HepG2 (cell line): ENCODE results near the gene IGF2. TPM values are rescaled to one million over a fixed set of nuclear protein-coding genes. Genes with fewer than 3 reads are reported as not detected.

Source experiments
- ATAD3A ChIP-seq: sonication (generic); formaldehyde crosslinking; IDR thresholded peaks from 2 replicates; pipeline ENCODE4 v1.4.0; 2020; ENCODE audit warnings: missing genetic modification reagents
- BRF2 ChIP-seq: sonication (generic); formaldehyde crosslinking; IDR thresholded peaks from 2 replicates; pipeline ENCODE4 v1.8.1; 2022; ENCODE audit warnings: mild to moderate bottlenecking, missing genetic modification reagents
- CCAR2 ChIP-seq: fragments of 200-400 bp; formaldehyde crosslinking; optimal IDR thresholded peaks from 2 replicates; pipeline ENCODE3; 2018; ENCODE audit warnings: low read depth, mild to moderate bottlenecking, low read length, moderate library complexity
- DNMT3B ChIP-seq: conservative IDR thresholded peaks from 2 replicates; pipeline ENCODE4 v1.6.1; 2016; ENCODE audit warnings: missing biosample characterization, control low read depth
- GABPB1 ChIP-seq: IDR thresholded peaks from 2 replicates; pipeline ENCODE4 v1.6.1; 2016; ENCODE audit warnings: mild to moderate bottlenecking, missing genetic modification reagents, moderate library complexity, missing compliant biosample characterization
- HMGXB3 ChIP-seq: sonication (generic); formaldehyde crosslinking; IDR thresholded peaks from 2 replicates; pipeline ENCODE4 v1.4.0; 2020; ENCODE audit warnings: missing genetic modification reagents, borderline replicate concordance
- HOMEZ ChIP-seq: IDR thresholded peaks from 2 replicates; pipeline ENCODE4 v1.6.1; 2016; ENCODE audit warnings: low read depth
- PHF5A ChIP-seq: IDR thresholded peaks from one replicate; pipeline ENCODE4 v1.6.1; 2018; ENCODE audit warnings: low read depth, missing genetic modification reagents; ENCODE audit not compliant: unreplicated experiment
- POLR2A ChIP-seq, 2 experiments: IDR thresholded peaks; 2 replicates each; pipeline ENCODE4 v1.6.1; 2011; ENCODE audit warnings: low read depth in 2 of 2, low read length in 2 of 2, mild to moderate bottlenecking in 1 of 2, moderate library complexity in 1 of 2; ENCODE audit not compliant: insufficient read depth in 1 of 2
- REL ChIP-seq: sonication (generic); formaldehyde crosslinking; conservative IDR thresholded peaks from 2 replicates; pipeline ENCODE4 v1.8.0; 2022; ENCODE audit warnings: mild to moderate bottlenecking, missing genetic modification reagents, moderate library complexity
- SIN3B ChIP-seq: fragments of 150-350 bp; IDR thresholded peaks from 2 replicates; pipeline ENCODE4 v1.6.1; 2014; ENCODE audit warnings: low read length
- SMC3 ChIP-seq: IDR thresholded peaks from 2 replicates; pipeline ENCODE4 v1.6.1; 2011; ENCODE audit warnings: low read length, improper control_type of control experiment
- ZBTB21 ChIP-seq: sonication (generic); formaldehyde crosslinking; IDR thresholded peaks from 2 replicates; pipeline ENCODE4 v1.4.0; 2020; ENCODE audit warnings: missing genetic modification reagents
- ZFP36L2 ChIP-seq: sonication (generic); formaldehyde crosslinking; IDR thresholded peaks from 2 replicates; pipeline ENCODE4 v1.4.0; 2020; ENCODE audit warnings: missing genetic modification reagents
- ZIK1 ChIP-seq: sonication (generic); formaldehyde crosslinking; IDR thresholded peaks from 2 replicates; pipeline ENCODE4 v1.5.0; 2020; ENCODE audit warnings: mild to moderate bottlenecking, low read depth, missing genetic modification reagents, borderline replicate concordance
- ZNF335 ChIP-seq: sonication (generic); formaldehyde crosslinking; IDR thresholded peaks from 2 replicates; pipeline ENCODE4 v1.4.0; 2020; ENCODE audit warnings: missing genetic modification reagents
- ZNF510 ChIP-seq: sonication (generic); formaldehyde crosslinking; IDR thresholded peaks from 2 replicates; pipeline ENCODE4 v1.4.0; 2020; ENCODE audit warnings: low read depth, mild to moderate bottlenecking, missing genetic modification reagents
- polyA plus RNA-seq, 8 experiments: library from polyadenylated mRNA; depleted of rRNA in 3 of 8; stranded (reverse) in 7 of 8; unstranded in 1 of 8; fragments of >200 nt; fragmentation: Illumina TruSeq in 4 of 8; extraction: Trizol in 4 of 8; gene quantifications; 2 replicates each; pipeline versions ENCODE4 v1.2.1 to v1.2.3, GENCODE V29; 2011 to 2016; ENCODE audit warnings: low read depth in 4 of 8, missing spikeins in 1 of 8, mixed read lengths in 1 of 8; ENCODE audit not compliant: insufficient read depth in 1 of 8
- total RNA-seq, 5 experiments: library from RNA; depleted of rRNA; stranded (reverse); fragments of >200 nt; fragmentation: Illumina TruSeq; extraction: Trizol; gene quantifications; 2 replicates each; pipeline ENCODE4 v1.2.3, GENCODE V29; 2016; ENCODE audit warnings: low read depth in 1 of 5
- TF ChIP-seq, protein P1 (sequence below): sonication (generic); formaldehyde crosslinking; IDR thresholded peaks from 2 replicates; pipeline ENCODE4 v1.4.0; 2020; ENCODE audit warnings: missing genetic modification reagents, mild to moderate bottlenecking, borderline replicate concordance
- TF ChIP-seq, protein P2 (sequence below): sonication (generic); formaldehyde crosslinking; IDR thresholded peaks from 2 replicates; pipeline ENCODE4 v1.4.0; 2020; ENCODE audit warnings: low read depth, mild to moderate bottlenecking, missing genetic modification reagents

IGF2 gene
- total and polyA plus RNA-seq, 2 of the 13 experiments (the other 11 are each of a cell fraction or from before 2014, with no cell fraction given): 79.1 to 254 TPM

- TF ChIP-seq, protein P1, sequence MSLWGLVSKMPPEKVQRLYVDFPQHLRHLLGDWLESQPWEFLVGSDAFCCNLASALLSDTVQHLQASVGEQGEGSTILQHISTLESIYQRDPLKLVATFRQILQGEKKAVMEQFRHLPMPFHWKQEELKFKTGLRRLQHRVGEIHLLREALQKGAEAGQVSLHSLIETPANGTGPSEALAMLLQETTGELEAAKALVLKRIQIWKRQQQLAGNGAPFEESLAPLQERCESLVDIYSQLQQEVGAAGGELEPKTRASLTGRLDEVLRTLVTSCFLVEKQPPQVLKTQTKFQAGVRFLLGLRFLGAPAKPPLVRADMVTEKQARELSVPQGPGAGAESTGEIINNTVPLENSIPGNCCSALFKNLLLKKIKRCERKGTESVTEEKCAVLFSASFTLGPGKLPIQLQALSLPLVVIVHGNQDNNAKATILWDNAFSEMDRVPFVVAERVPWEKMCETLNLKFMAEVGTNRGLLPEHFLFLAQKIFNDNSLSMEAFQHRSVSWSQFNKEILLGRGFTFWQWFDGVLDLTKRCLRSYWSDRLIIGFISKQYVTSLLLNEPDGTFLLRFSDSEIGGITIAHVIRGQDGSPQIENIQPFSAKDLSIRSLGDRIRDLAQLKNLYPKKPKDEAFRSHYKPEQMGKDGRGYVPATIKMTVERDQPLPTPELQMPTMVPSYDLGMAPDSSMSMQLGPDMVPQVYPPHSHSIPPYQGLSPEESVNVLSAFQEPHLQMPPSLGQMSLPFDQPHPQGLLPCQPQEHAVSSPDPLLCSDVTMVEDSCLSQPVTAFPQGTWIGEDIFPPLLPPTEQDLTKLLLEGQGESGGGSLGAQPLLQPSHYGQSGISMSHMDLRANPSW (CRISPR knock-in tag): 0 out of 2 replicates have a peak, but pooled peaks have one; percentile 16
- TF ChIP-seq, protein P2, sequence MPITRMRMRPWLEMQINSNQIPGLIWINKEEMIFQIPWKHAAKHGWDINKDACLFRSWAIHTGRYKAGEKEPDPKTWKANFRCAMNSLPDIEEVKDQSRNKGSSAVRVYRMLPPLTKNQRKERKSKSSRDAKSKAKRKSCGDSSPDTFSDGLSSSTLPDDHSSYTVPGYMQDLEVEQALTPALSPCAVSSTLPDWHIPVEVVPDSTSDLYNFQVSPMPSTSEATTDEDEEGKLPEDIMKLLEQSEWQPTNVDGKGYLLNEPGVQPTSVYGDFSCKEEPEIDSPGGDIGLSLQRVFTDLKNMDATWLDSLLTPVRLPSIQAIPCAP (CRISPR knock-in tag): no peak
- TF ChIP-seq ATAD3A (CRISPR knock-in tag): no peak
- TF ChIP-seq SIN3B: no peak
- peak; percentile 69 for TF ChIP-seq PHF5A
- no peak for TF ChIP-seq HMGXB3 (CRISPR knock-in tag)
- TF ChIP-seq ZFP36L2 (CRISPR knock-in tag): no peak
- no peak for TF ChIP-seq HOMEZ (CRISPR knock-in tag)
- TF ChIP-seq ZBTB21 (CRISPR knock-in tag): no peak
- TF ChIP-seq ZNF335 (CRISPR knock-in tag): no peak
- TF ChIP-seq POLR2A (IDR thresholded peaks at IDR 0.05; ENCODE audit: insufficient read depth in 1 of 2, low read depth in 2 of 2, low read length in 2 of 2): no peak
- TF ChIP-seq ZIK1 (CRISPR knock-in tag): 0 out of 2 replicates have a peak, but pooled peaks have one; percentile 11
- TF ChIP-seq BRF2 (CRISPR knock-in tag): no peak
- TF ChIP-seq DNMT3B (CRISPR knock-in tag): no peak
- TF ChIP-seq CCAR2: no peak
- TF ChIP-seq GABPB1 (CRISPR knock-in tag): no peak; the same call in 1 of the 2 replicates
- TF ChIP-seq REL (CRISPR knock-in tag): no peak
- no peak for TF ChIP-seq SMC3
- TF ChIP-seq ZNF510: no peak
Observed at GRCh38 chr11:2133241-2134021, 5.8 kb downstream of the IGF2 start (continued).
